HepG2 (cell line): ENCODE results near the gene OCSTAMP. TPM values are rescaled to one million over a fixed set of nuclear protein-coding genes. Genes with fewer than 3 reads are reported as not detected.

Experiments
- ASH2L ChIP-seq: fragments of 300-600, 200-600 bp; sonication (generic); IDR thresholded peaks from 2 replicates; pipeline ENCODE4 v1.7.0; 2017; ENCODE audit warnings: low read depth, mild to moderate bottlenecking, moderate library complexity, mixed read lengths, low read length; ENCODE audit not compliant: insufficient read length
- ESRRA ChIP-seq: sonication (generic); formaldehyde crosslinking; IDR thresholded peaks from 2 replicates; pipeline ENCODE4 v1.5.1; 2020; ENCODE audit warnings: mild to moderate bottlenecking, low read depth, missing genetic modification reagents
- FOXJ3 ChIP-seq: sonication (generic); formaldehyde crosslinking; IDR thresholded peaks from 2 replicates; pipeline ENCODE4 v1.4.0; 2020; ENCODE audit warnings: missing genetic modification reagents, mild to moderate bottlenecking, borderline replicate concordance
- FOXM1 ChIP-seq: sonication (generic); formaldehyde crosslinking; IDR thresholded peaks from 2 replicates; pipeline ENCODE4 v1.5.0; 2020; ENCODE audit warnings: missing genetic modification reagents
- IKZF4 ChIP-seq: sonication (generic); formaldehyde crosslinking; IDR thresholded peaks from 2 replicates; pipeline ENCODE4 v1.5.1; 2020; ENCODE audit warnings: borderline replicate concordance, mild to moderate bottlenecking, low read depth, missing genetic modification reagents; ENCODE audit errors: not compliant biosample characterization
- ISX ChIP-seq: sonication (generic); formaldehyde crosslinking; conservative IDR thresholded peaks from 2 replicates; pipeline ENCODE4 v1.5.0; 2020; ENCODE audit warnings: missing genetic modification reagents
- KDM2A ChIP-seq: sonication (generic); formaldehyde crosslinking; IDR thresholded peaks from 2 replicates; pipeline ENCODE4 v1.4.0; 2020; ENCODE audit warnings: low read depth, missing genetic modification reagents, borderline replicate concordance
- KDM5A ChIP-seq: fragments of 200-600 bp; sonication (generic); IDR thresholded peaks from 2 replicates; pipeline ENCODE4 v1.7.0; 2018; ENCODE audit warnings: antibody characterized with exemption, mild to moderate bottlenecking, low read length, borderline replicate concordance
- MAZ ChIP-seq, 2 experiments: sonication (generic) in 1 of 2; formaldehyde crosslinking in 1 of 2; IDR thresholded peaks; 2 replicates each; pipeline versions ENCODE4 v1.5.0 to v1.6.1; 2012 to 2020; ENCODE audit warnings: low read depth in 2 of 2, mild to moderate bottlenecking in 2 of 2, borderline replicate concordance in 1 of 2, improper control_type of control experiment in 1 of 2, low read length in 1 of 2, missing genetic modification reagents in 1 of 2, moderate library complexity in 1 of 2
- RFXAP ChIP-seq: sonication (generic); formaldehyde crosslinking; IDR thresholded peaks from 2 replicates; pipeline ENCODE4 v1.4.0; 2020; ENCODE audit warnings: missing genetic modification reagents, borderline replicate concordance
- SAP130 ChIP-seq: IDR thresholded peaks from 2 replicates; pipeline ENCODE4 v1.6.1; 2016; ENCODE audit warnings: low read depth
- TCF12 ChIP-seq, 2 experiments: fragments of 450-650 bp in 1 of 2; sonication (generic) in 1 of 2; formaldehyde crosslinking in 1 of 2; IDR thresholded peaks; 2 replicates each; pipeline versions ENCODE4 v1.6.1 to v1.8.0; 2017 to 2022; ENCODE audit warnings: antibody characterized with exemption in 1 of 2, mild to moderate bottlenecking in 1 of 2, missing genetic modification reagents in 1 of 2, moderate library complexity in 1 of 2
- ZFP1 ChIP-seq: IDR thresholded peaks from 2 replicates; pipeline ENCODE4 v1.6.1; 2016
- ZNF274 ChIP-seq: sonication (generic); formaldehyde crosslinking; IDR thresholded peaks from 2 replicates; pipeline ENCODE4 v1.5.1; 2020; ENCODE audit warnings: mild to moderate bottlenecking, missing genetic modification reagents
- ZNF414 ChIP-seq: sonication (generic); formaldehyde crosslinking; IDR thresholded peaks from 2 replicates; pipeline ENCODE4 v1.5.0; 2020; ENCODE audit warnings: missing genetic modification reagents
- ZNF510 ChIP-seq: sonication (generic); formaldehyde crosslinking; IDR thresholded peaks from 2 replicates; pipeline ENCODE4 v1.4.0; 2020; ENCODE audit warnings: low read depth, mild to moderate bottlenecking, missing genetic modification reagents
- ZNF577 ChIP-seq: sonication (generic); formaldehyde crosslinking; IDR thresholded peaks from 2 replicates; pipeline ENCODE4 v1.4.0; 2020; ENCODE audit warnings: mild to moderate bottlenecking, low read depth, missing genetic modification reagents, borderline replicate concordance
- ZNF788 ChIP-seq: sonication (generic); formaldehyde crosslinking; IDR thresholded peaks from 2 replicates; pipeline ENCODE4 v1.5.0; 2020; ENCODE audit warnings: mild to moderate bottlenecking, missing genetic modification reagents, borderline replicate concordance
- polyA plus RNA-seq, 8 experiments: library from polyadenylated mRNA; depleted of rRNA in 3 of 8; stranded (reverse) in 7 of 8; unstranded in 1 of 8; fragments of >200 nt; fragmentation: Illumina TruSeq in 4 of 8; extraction: Trizol in 4 of 8; gene quantifications; 2 replicates each; pipeline versions ENCODE4 v1.2.1 to v1.2.3, GENCODE V29; 2011 to 2016; ENCODE audit warnings: low read depth in 4 of 8, missing spikeins in 1 of 8, mixed read lengths in 1 of 8; ENCODE audit not compliant: insufficient read depth in 1 of 8
- total RNA-seq, 5 experiments: library from RNA; depleted of rRNA; stranded (reverse); fragments of >200 nt; fragmentation: Illumina TruSeq; extraction: Trizol; gene quantifications; 2 replicates each; pipeline ENCODE4 v1.2.3, GENCODE V29; 2016; ENCODE audit warnings: low read depth in 1 of 5
- TF ChIP-seq, protein P1 (sequence below): sonication (generic); formaldehyde crosslinking; IDR thresholded peaks from 2 replicates; pipeline ENCODE4 v1.4.0; 2020; ENCODE audit warnings: mild to moderate bottlenecking, low read depth, missing genetic modification reagents
- TF ChIP-seq, protein P2 (sequence below): fragments of 450-650 bp; IDR thresholded peaks from 2 replicates; pipeline ENCODE4 v1.6.1; 2017
- TF ChIP-seq, protein P3 (sequence below): sonication (generic); formaldehyde crosslinking; IDR thresholded peaks from 2 replicates; pipeline ENCODE4 v1.5.1; 2020; ENCODE audit warnings: mild to moderate bottlenecking, missing genetic modification reagents

Gene OCSTAMP
- total and polyA plus RNA-seq, 2 of the 13 experiments (the other 11 are each of a cell fraction or from before 2014, with no cell fraction given): not detected

- TF ChIP-seq FOXJ3 (CRISPR knock-in tag) (no peak), ZNF577 (CRISPR knock-in tag) (no peak), ZFP1 (CRISPR knock-in tag) (no peak), FOXM1 (no peak), ZNF510 (no peak), IKZF4 (CRISPR knock-in tag) (peak; percentile 30), SAP130 (peak; percentile 87), TCF12 (IDR thresholded peaks at IDR 0.05) (no peak), TCF12 (CRISPR knock-in tag; IDR thresholded peaks at IDR 0.05) (no peak), ASH2L (peak; percentile 80), ESRRA (CRISPR knock-in tag) (no peak), RFXAP (CRISPR knock-in tag) (no peak; the same call in 1 of the 2 replicates), ISX (no peak), ZNF274 (CRISPR knock-in tag) (peak; percentile 71; the same call in 1 of the 2 replicates), MAZ (IDR thresholded peaks at IDR 0.05; ENCODE audit: borderline replicate concordance, low read depth, low read length) (no peak), MAZ (CRISPR knock-in tag; IDR thresholded peaks at IDR 0.05; ENCODE audit: low read depth) (no peak), KDM2A (CRISPR knock-in tag) (peak; percentile 63), KDM5A (no peak), ZNF414 (CRISPR knock-in tag) (no peak; the same call in 1 of the 2 replicates), ZNF788 (CRISPR knock-in tag) (no peak; the same call in 1 of the 2 replicates)
- TF ChIP-seq, protein P1, sequence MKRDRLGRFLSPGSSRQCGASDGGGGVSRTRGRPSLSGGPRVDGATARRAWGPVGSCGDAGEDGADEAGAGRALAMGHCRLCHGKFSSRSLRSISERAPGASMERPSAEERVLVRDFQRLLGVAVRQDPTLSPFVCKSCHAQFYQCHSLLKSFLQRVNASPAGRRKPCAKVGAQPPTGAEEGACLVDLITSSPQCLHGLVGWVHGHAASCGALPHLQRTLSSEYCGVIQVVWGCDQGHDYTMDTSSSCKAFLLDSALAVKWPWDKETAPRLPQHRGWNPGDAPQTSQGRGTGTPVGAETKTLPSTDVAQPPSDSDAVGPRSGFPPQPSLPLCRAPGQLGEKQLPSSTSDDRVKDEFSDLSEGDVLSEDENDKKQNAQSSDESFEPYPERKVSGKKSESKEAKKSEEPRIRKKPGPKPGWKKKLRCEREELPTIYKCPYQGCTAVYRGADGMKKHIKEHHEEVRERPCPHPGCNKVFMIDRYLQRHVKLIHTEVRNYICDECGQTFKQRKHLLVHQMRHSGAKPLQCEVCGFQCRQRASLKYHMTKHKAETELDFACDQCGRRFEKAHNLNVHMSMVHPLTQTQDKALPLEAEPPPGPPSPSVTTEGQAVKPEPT (CRISPR knock-in tag): no peak
- TF ChIP-seq, protein P2, sequence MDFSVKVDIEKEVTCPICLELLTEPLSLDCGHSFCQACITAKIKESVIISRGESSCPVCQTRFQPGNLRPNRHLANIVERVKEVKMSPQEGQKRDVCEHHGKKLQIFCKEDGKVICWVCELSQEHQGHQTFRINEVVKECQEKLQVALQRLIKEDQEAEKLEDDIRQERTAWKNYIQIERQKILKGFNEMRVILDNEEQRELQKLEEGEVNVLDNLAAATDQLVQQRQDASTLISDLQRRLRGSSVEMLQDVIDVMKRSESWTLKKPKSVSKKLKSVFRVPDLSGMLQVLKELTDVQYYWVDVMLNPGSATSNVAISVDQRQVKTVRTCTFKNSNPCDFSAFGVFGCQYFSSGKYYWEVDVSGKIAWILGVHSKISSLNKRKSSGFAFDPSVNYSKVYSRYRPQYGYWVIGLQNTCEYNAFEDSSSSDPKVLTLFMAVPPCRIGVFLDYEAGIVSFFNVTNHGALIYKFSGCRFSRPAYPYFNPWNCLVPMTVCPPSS: no peak
- TF ChIP-seq, protein P3, sequence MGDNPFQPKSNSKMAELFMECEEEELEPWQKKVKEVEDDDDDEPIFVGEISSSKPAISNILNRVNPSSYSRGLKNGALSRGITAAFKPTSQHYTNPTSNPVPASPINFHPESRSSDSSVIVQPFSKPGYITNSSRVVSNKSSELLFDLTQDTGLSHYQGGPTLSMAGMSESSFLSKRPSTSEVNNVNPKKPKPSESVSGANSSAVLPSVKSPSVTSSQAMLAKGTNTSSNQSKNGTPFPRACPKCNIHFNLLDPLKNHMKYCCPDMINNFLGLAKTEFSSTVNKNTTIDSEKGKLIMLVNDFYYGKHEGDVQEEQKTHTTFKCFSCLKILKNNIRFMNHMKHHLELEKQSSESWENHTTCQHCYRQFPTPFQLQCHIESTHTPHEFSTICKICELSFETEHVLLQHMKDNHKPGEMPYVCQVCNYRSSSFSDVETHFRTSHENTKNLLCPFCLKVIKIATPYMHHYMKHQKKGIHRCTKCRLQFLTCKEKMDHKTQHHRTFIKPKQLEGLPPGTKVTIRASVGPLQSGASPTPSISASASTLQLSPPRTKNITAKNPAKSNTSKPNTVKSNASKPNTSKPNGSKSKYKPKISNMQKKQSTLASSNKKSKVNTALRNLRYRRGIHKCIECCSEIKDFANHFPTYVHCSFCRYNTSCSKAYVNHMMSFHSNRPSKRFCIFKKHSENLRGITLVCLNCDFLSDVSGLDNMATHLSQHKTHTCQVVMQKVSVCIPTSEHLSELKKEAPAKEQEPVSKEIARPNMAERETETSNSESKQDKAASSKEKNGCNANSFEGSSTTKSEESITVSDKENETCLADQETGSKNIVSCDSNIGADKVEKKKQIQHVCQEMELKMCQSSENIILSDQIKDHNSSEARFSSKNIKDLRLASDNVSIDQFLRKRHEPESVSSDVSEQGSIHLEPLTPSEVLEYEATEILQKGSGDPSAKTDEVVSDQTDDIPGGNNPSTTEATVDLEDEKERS: peak; percentile 55; the same call in 1 of the 2 replicates
Measured at GRCh38 chr20:46562373-46563169, 12.1 kb upstream of the OCSTAMP start (continued).
